Upper lobe of left lung (tissue), 4 donors: Measurements from ENCODE around the gene ASPHD1.

Experiments
- CTCF ChIP-seq, 6 experiments: fragments of 450-650 bp in 4 of 6; fragments of 200-600 bp in 2 of 6; sonication (generic) in 2 of 6; IDR thresholded peaks; one replicate each; pipeline ENCODE4 v1.5.1; 2016 to 2019; ENCODE audit warnings: antibody characterized with exemption in 6 of 6
- POLR2A ChIP-seq, 4 donors: fragments of 450-650 bp; IDR thresholded peaks; one replicate each; pipeline ENCODE4 v1.5.1; 2016 to 2017; ENCODE audit warnings: antibody characterized with exemption in 4 of 4, mild to moderate bottlenecking in 2 of 4

DNA sequence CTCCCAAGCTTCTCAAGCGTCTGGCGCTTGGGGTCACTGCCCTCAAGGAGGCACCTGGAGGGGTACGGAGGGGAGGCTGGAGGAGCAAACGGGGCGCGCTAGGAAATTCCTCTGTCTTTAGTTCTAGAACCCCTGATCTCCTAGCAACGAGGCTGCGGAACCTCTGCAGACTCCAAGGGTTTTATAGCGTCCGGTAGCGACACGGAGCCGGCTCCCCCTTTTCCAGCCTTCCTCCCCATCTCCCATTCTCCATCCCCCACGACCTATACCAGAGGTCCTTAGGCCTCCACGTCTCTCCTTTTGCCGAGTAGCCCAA, 36.7 kb upstream of the ASPHD1 start:
- TF ChIP-seq POLR2A (IDR thresholded peaks at IDR 0.05) (no peak), CTCF (IDR thresholded peaks at IDR 0.05) (no peak)
